GM19468 (cell line): ENCODE data around the gene OR52A5.
"Not testable (repeated sequence)": the region's sequence is repeated elsewhere in the genome, so short reads cannot be mapped to it uniquely, and the experiment has no call there.

ENCODE experiments used
- ATAC-seq: cut with Tn5 transposase; IDR thresholded peaks from one replicate; pipeline ENCODE4 v1.9.1; 2021; ENCODE audit warnings: mild to moderate bottlenecking, moderate library complexity, moderate number of reproducible peaks; ENCODE audit not compliant: unreplicated experiment; ENCODE audit errors: extremely low read depth

OR52A5 gene

GRCh38 chr11:5137996-5138395 is at the start of gene OR52A5:
TSS of gene OR52A5 (minus strand) at chr11:5138356. CDS start at chr11:5132642, 5,714 bp downstream.
- ATAC-seq = no peak

- ATAC-seq = no peak
Measured at GRCh38 chr11:5178046-5178837, 40.1 kb upstream of the OR52A5 start.

GRCh38 chr11:5174934-5175333 is 36.8 kb upstream of the OR52A5 start:
- ATAC-seq = no peak

GRCh38 chr11:5171856-5172255 is 33.7 kb upstream of the OR52A5 start:
- no peak for ATAC-seq

GRCh38 chr11:5165898-5166297 is 27.7 kb upstream of the OR52A5 start:
- ATAC-seq = not testable (repeated sequence)

- not testable (repeated sequence) for ATAC-seq
Measured at GRCh38 chr11:5164807-5165206, 26.7 kb upstream of the OR52A5 start.

GRCh38 chr11:5161045-5161444 is 22.9 kb upstream of the OR52A5 start:
- not testable (repeated sequence) for ATAC-seq

GRCh38 chr11:5160217-5160616 is 22.1 kb upstream of the OR52A5 start:
- ATAC-seq = not testable (repeated sequence)

GRCh38 chr11:5159806-5160205 is 21.6 kb upstream of the OR52A5 start:
- ATAC-seq = no peak

- ATAC-seq = no peak
Measured at GRCh38 chr11:5154657-5155056, 16.5 kb upstream of the OR52A5 start, which contains the start of gene OR52A1. TSS of gene OR52A1 (minus strand) at chr11:5154757. CDS start at chr11:5152369, 2,388 bp downstream.

- no peak for ATAC-seq
Measured at GRCh38 chr11:5153574-5154431, 15.6 kb upstream of the OR52A5 start.

- ATAC-seq = no peak
Measured at GRCh38 chr11:5151713-5152153, 13.6 kb upstream of the OR52A5 start.

- ATAC-seq = not testable (repeated sequence)
Measured at GRCh38 chr11:5144206-5144605, 6.0 kb upstream of the OR52A5 start.

GRCh38 chr11:5137014-5137413 is 1.1 kb downstream of the OR52A5 start:
- no peak for ATAC-seq

- ATAC-seq = no peak
Measured at GRCh38 chr11:5136261-5136660, 1.9 kb downstream of the OR52A5 start.

GRCh38 chr11:5131584-5132335 is 6.4 kb downstream of the OR52A5 start:
- ATAC-seq = no peak

GRCh38 chr11:5129457-5129877 is 8.7 kb downstream of the OR52A5 start:
- no peak for ATAC-seq

GRCh38 chr11:5124891-5125620 is 13.1 kb downstream of the OR52A5 start:
- ATAC-seq = no peak

- ATAC-seq = no peak
Measured at GRCh38 chr11:5123802-5124521, 14.2 kb downstream of the OR52A5 start.
